ENCODE results near the gene CORO1C.

CORO1C gene

DNA sequence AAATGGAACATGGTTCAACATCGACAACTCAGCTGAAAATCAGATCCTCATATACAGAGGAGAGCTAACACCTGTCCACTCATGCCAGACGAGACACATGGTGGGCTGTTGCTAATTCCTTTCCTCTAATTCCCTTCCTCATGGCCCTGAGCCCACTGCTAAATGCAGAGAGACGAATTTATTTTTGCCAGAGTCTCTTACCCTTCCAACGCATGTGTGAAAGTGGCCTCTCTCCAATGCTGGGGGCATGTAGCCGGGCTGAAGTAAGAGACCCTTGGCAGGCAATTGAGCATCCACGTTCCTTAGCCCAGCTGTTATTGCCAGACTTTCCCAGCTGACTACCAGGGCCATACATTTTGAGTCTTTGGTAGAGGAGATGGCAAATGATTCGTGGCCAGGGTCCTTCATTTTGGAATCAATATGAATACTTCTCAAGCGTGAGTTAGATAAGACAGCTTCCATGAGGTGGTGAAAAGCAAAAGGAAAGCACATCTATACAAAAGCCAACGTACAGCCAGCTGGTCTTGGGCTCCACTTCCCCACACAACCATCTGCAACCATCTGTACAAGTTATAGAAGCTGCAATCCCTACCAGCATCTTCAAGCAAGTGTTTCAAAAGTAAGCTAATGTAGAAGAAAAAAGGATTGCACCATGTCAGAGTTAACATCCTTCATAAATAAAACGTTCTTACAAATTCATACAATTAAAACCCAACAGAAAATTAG is 28.6 kb downstream of the CORO1C start:
- peaks cover 7% of the 10 kb centered on the region for H3K27me3 Mint-ChIP-seq (ENCODE audit: low read depth)
- H3K9me3 Mint-ChIP-seq = no peaks in the 10 kb centered on the region
- H3K36me3 Mint-ChIP-seq (ENCODE audit: low read depth) = peaks cover 12% of the 10 kb centered on the region
- H3K4me3 Mint-ChIP-seq = no peak overlapping the region
- peaks cover 11% of the 10 kb centered on the region for H3K4me1 Mint-ChIP-seq (ENCODE audit: low read depth)
- no peak overlapping the region for H3K27ac Mint-ChIP-seq

DNA sequence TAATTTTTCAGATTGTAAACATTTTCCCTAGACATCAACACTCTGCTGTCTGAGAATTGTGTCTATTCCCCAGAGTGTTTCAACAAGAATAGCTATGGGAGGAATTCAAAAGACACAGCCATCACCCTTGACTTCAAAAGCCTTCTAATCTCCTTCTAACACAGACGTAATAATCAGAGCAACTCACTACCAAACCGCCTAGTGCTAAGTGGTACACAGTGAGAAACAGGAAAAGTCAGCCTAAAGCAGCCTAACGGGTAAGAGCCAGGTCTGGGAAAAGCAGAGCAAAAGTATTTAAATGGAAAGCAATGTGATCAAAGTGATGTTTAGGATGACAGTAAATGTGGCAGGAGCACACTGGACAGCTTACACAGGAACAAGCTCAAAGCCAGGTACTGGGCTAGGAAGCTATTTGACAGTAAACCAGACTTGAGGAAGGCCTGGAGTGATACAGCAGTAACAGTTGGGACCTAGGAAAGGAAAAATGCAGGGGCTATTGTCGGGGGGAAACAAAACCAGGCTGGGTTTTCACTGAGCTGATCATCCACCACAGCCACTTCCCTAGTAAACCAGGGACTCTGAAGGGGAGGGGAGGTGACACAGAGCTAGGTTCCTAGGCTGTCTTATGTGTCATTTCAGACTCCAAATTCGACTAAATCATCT is 29.4 kb downstream of the CORO1C start:
- H3K4me1 Mint-ChIP-seq (ENCODE audit: low read depth) = peaks cover 14% of the 10 kb centered on the region
- H3K27me3 Mint-ChIP-seq (ENCODE audit: low read depth) = peaks cover 1% of the 10 kb centered on the region
- peaks cover 12% of the 10 kb centered on the region for H3K36me3 Mint-ChIP-seq (ENCODE audit: low read depth)
- no peak overlapping the region for H3K4me3 Mint-ChIP-seq
- no peak overlapping the region for H3K27ac Mint-ChIP-seq
- H3K9me3 Mint-ChIP-seq = no peaks in the 10 kb centered on the region

DNA sequence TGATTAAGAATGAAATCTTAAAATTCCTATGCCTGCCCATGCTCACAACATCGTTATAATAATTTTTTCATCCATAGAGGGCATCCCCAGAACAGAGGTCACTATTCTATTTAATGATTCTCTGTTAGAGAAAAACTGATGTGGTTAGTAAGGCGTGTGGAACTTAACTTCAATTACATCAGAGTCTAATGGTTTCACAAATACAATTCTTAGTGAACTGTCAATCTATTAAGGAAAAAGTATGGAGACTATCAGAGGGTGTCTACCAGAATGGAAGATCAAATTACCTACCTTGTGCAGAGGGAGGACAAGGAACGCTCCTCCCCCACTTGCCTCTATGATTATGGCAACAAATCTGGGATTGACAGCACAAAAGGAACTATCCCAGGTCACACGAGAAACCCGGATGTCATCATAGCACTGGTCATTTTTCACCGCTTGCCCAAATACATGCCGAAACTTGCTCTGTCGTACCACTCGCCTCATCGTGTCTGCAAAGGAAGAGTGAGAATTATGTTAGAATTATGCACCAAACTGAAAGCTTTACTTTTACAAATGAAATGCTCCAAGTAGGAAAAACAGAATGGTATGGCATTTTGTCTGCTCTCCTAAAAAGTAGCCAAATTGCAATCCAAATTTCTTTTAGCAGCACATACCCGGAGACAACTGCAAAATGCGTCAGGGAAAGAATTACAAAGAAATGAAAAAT is 30.3 kb downstream of the CORO1C start:
- Mint-ChIP-seq H3K9me3 (no peaks in the 10 kb centered on the region), H3K27ac (no peak overlapping the region), H3K27me3 (ENCODE audit: low read depth) (no peaks in the 10 kb centered on the region), H3K4me1 (ENCODE audit: low read depth) (peaks cover 19% of the 10 kb centered on the region), H3K4me3 (no peak overlapping the region), H3K36me3 (ENCODE audit: low read depth) (peaks cover 12% of the 10 kb centered on the region)

DNA sequence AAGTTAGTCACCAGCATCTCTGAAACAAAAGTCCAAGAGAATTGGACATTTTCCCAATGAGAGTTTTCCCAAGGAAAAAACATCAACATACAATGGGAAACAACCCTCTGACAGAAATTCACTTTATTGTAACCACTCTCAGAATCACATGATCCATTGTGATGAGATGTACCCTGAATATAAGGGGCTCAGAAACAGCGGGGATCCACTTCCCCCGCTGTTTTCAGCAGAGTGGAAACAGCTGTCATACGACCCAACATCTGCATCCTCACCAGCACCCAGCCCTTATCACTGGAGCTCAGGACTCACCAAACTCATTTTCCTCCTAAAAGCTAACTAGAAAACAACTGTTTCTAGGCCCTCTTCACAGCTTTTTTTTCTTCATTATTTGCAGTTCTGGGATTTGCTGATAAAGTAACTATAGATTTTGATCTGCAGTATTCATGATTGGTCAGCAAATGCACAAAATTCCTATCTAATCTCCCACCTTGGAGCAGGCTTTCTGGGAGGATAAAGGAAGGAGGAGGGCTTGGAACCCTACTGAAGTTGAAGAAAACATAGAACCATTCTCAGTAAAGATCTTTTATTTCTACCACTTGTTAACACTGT is 31.3 kb downstream of the CORO1C start:
- Mint-ChIP-seq H3K4me1 (ENCODE audit: low read depth) (peaks cover 25% of the 10 kb centered on the region), H3K9me3 (no peaks in the 10 kb centered on the region), H3K36me3 (ENCODE audit: low read depth) (peaks cover 15% of the 10 kb centered on the region)

DNA sequence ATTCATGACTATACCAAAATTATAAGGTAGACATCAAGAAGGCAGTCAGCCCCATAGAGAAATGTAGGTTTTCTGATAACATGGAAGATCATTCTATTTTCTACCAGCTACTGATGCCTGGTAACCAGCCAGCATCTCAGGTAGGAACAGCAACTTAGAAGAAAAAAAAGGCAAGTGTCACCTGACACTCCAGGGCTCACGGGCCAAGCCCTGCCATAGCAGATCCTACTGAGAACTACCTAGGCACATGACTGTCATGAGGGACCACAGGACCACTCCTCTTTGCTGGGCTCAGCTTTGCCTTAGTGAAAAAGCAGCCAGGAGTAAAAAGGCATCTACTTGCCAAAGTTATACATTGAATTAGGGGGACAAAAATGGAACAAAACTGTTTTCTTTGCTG is 33.4 kb downstream of the CORO1C start:
- Mint-ChIP-seq H3K36me3 (ENCODE audit: low read depth) (peaks cover 16% of the 10 kb centered on the region), H3K27ac (no peak overlapping the region), H3K4me1 (ENCODE audit: low read depth) (peaks cover 37% of the 10 kb centered on the region), H3K27me3 (ENCODE audit: low read depth) (no peaks in the 10 kb centered on the region), H3K9me3 (no peaks in the 10 kb centered on the region), H3K4me3 (no peak overlapping the region)

More for the DNA sequence above, 31.3 kb downstream of the CORO1C start:
- Mint-ChIP-seq H3K4me3 (no peak overlapping the region), H3K27me3 (ENCODE audit: low read depth) (no peaks in the 10 kb centered on the region), H3K27ac (no peak overlapping the region)

DNA sequence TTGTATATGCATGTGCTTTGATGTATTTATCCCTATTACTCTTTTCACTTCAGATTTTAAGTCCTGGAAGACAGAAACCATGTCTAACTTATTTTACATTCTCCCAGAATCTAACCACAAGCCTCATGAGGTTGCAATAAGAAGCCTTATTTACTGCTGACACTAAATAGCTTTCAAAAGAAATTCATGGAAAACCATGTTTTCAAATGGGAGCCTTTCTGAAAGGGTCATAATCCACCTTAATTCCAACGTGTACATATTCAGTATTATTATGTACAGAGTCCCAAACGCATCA is 34.4 kb downstream of the CORO1C start:
- peaks cover 16% of the 10 kb centered on the region for H3K36me3 Mint-ChIP-seq (ENCODE audit: low read depth)
- peaks cover 38% of the 10 kb centered on the region for H3K4me1 Mint-ChIP-seq (ENCODE audit: low read depth)
- H3K27ac Mint-ChIP-seq = no peak overlapping the region
- H3K9me3 Mint-ChIP-seq = no peaks in the 10 kb centered on the region
- H3K27me3 Mint-ChIP-seq (ENCODE audit: low read depth) = no peaks in the 10 kb centered on the region
- H3K4me3 Mint-ChIP-seq = no peak overlapping the region

DNA sequence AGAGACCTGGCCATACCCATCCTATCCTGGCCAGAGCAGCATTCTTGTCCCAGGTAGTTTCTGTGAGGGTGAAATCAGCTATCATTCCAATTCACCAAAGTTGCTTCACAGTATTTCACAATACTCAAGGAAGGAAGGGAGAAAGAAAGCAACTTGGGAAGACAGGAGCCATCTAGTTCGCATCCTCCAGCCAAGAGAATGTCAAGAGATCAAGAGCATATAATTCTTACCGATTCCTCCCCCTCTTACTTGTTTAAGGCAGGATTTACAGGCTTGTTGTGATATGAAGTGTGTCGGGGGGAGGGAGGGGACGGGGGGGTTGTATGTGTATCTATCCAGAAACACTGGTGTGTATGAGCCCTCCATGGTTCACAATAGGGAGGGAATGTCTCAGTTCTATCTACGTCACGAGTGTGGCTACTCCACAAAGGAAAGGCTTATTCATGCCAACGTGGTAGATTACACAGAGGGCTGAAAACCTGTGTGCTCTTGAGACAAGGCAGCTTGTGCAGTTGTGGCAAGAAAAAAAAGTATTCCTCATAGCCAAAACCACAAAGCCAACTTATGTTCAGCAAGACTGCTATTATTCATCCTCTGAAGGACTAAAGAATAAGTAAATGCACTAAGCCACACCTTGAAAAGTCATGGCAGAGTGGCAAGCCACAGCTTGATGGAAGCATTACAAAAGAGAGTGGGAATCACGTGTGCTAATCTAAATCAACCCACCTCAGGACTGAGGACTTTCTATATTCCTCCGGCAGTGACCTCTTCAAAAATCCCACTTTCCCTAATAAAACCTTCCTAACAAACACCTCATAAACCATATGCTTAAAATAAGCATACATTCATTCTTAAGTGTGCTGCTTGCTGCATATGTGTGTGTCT is 35.0 kb downstream of the CORO1C start:
- H3K27me3 Mint-ChIP-seq (ENCODE audit: low read depth) = no peaks in the 10 kb centered on the region
- H3K27ac Mint-ChIP-seq = no peak overlapping the region
- peaks cover 16% of the 10 kb centered on the region for H3K36me3 Mint-ChIP-seq (ENCODE audit: low read depth)
- peaks cover 39% of the 10 kb centered on the region for H3K4me1 Mint-ChIP-seq (ENCODE audit: low read depth)
- no peak overlapping the region for H3K4me3 Mint-ChIP-seq
- no peaks in the 10 kb centered on the region for H3K9me3 Mint-ChIP-seq

DNA sequence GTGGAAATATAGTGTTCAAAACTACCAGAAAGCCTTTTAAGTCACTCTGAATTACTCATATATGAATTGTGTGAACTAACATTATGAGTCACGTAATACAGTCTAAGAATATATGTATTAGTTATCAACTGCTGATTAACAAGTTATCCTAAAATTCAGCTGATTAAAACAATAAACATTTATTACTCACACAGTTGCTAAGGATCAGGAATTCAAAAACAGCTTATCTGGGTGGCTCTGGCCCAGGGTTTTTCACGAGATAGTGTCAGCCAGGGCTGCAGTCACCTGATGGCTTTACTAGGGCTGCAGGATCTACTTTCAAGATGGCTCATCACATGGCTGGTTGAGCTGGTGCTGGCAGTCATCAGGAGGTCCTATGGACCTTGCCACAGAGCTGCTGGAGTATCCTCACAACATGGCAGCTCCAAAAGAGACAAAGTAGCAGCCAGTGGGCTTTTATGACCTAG is 36.5 kb downstream of the CORO1C start:
- Mint-ChIP-seq H3K4me1 (ENCODE audit: low read depth) (peaks cover 54% of the 10 kb centered on the region), H3K36me3 (ENCODE audit: low read depth) (peaks cover 10% of the 10 kb centered on the region), H3K4me3 (no peak overlapping the region), H3K27ac (no peak overlapping the region), H3K27me3 (ENCODE audit: low read depth) (no peaks in the 10 kb centered on the region), H3K9me3 (no peaks in the 10 kb centered on the region)

DNA sequence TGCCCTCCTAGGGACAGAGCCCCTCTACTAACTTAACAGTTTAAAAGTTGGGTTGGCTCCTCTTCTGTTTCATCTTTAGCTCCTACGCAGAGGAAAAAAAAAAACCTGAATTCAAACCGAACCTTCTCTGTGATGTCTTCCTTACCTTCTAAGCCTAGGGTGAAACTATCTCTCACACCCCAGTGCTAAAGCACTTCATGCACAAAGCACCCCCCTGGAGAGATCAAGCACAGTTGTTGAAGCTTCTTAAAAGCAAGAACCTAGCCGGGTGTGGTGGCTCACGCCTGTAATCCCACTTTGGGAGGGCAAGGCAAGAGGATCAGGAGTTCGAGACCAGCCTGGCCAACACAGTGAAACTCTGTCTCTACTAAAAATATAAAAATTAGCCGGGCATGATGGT is 37.6 kb downstream of the CORO1C start:
- Mint-ChIP-seq H3K27me3 (ENCODE audit: low read depth) (no peaks in the 10 kb centered on the region), H3K4me1 (ENCODE audit: low read depth) (peaks cover 62% of the 10 kb centered on the region), H3K9me3 (no peaks in the 10 kb centered on the region), H3K27ac (peak overlapping the region; percentile 65), H3K4me3 (peak overlapping the region; percentile 16), H3K36me3 (ENCODE audit: low read depth) (peaks cover 7% of the 10 kb centered on the region)

DNA sequence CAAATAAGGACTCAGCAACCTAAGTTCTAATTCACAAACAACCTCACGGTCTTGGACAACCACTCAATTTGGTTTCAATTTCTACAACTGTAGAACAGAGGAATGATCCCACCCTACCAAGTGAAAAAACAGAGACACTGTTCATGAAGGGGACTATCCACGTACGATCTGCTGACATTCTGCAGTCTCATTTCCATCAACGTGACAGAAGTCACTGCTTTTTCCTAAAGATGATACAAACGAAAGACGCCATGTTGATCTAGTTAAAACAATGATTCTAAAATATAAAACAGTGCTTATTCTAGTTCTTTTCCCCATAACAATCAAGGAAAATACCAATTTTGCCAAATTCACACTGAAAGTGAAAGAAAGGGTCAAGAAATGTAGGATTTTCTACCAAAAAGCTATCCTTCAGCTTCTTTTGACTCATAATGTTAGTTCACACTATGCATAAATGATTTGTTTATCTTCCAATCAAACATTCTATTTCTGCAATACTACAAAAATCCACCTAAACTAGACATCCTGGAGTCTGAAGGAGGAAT is 38.1 kb downstream of the CORO1C start:
- Mint-ChIP-seq H3K4me1 (ENCODE audit: low read depth) (peaks cover 62% of the 10 kb centered on the region), H3K9me3 (no peaks in the 10 kb centered on the region), H3K36me3 (ENCODE audit: low read depth) (peaks cover 6% of the 10 kb centered on the region), H3K27ac (peak overlapping the region; percentile 65), H3K27me3 (ENCODE audit: low read depth) (no peaks in the 10 kb centered on the region), H3K4me3 (no peak overlapping the region)

DNA sequence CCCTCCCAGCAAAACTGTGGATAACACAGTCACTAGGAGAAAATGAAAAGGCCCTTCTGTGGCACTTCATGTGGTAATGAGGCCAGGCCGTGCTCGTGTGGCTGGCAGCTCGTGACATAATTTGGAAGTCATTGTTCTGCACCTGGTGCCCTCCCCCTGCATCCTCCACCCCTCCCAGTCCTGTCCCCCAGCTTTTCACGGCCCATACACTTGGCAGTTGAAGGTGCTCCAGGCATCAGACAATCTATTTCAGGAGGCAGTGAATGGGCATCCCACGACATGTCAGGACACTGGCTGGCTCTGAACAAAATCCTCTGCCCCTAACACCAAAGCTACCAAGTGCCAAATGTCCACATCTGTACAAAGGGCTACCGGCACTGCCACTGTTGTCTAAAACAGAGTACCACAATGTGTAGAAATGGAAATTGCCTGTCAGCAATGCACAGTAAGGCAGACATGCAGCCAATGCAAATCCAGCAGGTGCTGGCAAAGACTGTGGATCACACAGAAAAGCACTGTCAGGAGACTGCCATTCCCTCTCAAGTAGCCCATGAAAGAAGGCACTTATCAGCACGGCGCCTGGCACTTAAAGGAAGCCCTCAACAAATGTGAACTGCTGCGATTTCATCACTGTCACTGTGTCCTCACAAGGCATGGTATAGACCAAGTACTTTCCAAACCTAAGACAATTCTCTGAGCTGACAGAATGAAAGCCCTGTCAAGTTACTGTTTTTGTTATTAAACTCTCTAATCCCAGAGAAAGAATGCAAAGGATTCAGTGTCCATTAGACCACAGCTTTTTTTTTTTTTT is 39.1 kb downstream of the CORO1C start:
- Mint-ChIP-seq H3K4me1 (ENCODE audit: low read depth) (peaks cover 62% of the 10 kb centered on the region), H3K4me3 (peak overlapping the region; percentile 82), H3K27ac (peak overlapping the region; percentile 97), H3K9me3 (no peaks in the 10 kb centered on the region), H3K27me3 (ENCODE audit: low read depth) (no peaks in the 10 kb centered on the region), H3K36me3 (ENCODE audit: low read depth) (peaks cover 4% of the 10 kb centered on the region)

DNA sequence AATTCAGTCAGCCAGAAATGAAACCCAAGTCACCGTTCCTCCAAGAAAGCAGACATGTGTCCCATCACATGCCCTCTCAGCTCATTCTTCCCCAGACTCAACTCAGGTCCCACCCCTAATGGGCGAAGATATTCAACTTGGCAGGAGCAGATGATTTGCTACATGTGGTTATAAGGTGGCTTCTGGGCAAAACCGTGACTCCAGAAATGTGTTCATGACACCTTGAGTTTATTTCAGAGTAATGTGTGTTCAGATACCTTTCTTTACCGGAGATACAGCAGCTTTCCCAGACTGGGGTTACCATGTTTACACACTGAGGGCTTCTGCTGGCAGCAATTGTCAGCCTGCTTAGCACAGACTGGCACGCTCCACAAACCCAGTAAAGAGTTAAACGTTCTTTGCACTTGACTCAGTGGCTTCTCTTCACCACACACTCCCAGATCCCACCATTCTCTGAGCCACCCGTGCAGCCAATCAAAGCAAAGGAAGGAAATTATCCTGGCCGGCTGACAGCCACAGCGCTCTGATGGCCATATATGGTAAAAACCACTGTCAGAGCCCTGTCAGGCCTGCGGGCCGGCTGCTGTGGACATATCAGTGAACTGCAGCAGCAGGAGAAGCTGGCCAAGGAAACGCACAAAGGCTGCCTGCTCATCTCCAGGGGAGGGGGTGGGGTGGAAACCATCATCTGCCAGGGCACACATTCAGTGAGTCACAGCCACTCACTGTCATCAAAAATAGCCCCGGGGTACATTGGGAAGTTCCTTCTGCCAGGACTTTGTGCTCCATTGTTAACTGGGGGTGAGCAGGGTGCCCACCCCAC is 39.9 kb downstream of the CORO1C start:
- Mint-ChIP-seq H3K27me3 (ENCODE audit: low read depth) (no peaks in the 10 kb centered on the region), H3K27ac (peak overlapping the region; percentile 97), H3K9me3 (no peaks in the 10 kb centered on the region), H3K4me1 (ENCODE audit: low read depth) (peaks cover 55% of the 10 kb centered on the region), H3K4me3 (peak overlapping the region; percentile 82), H3K36me3 (ENCODE audit: low read depth) (peaks cover 4% of the 10 kb centered on the region)
